Omental fat pad (tissue), 4 donors: ENCODE results near the gene LPO. TPM values are rescaled to one million over a fixed set of nuclear protein-coding genes. Genes with fewer than 3 reads are reported as not detected.

Experiments used
- ATAC-seq: fragments of 150-250 bp; one replicate; pipeline ENCODE4 v1.9.1; 2016; ENCODE audit warnings: mild to moderate bottlenecking, moderate library complexity; ENCODE audit not compliant: low FRiP score
- DNase-seq: peaks from one replicate; pipeline ENCODE4 v3.0.0-alpha.2; 2019; ENCODE audit warnings: low spot score
- CTCF ChIP-seq, 3 donors: fragments of 450-650 bp; IDR thresholded peaks; one replicate each; pipeline ENCODE4 v1.5.1; 2016 to 2017; ENCODE audit warnings: antibody characterized with exemption in 3 of 3, mild to moderate bottlenecking in 3 of 3, moderate library complexity in 2 of 3
- total RNA-seq, 4 donors: library from RNA; depleted of rRNA; stranded (reverse); fragments of >200 nt; gene quantifications; one replicate each; pipeline ENCODE4 v1.1.0, GENCODE V29; 2016

The LPO gene
- total RNA-seq, 4 donors from 2014 or later = 0.46 TPM; not detected in 3

- DNase-seq = no peak
- ATAC-seq = no peak
- no peak for TF ChIP-seq CTCF (IDR thresholded peaks at IDR 0.05)
Observed at GRCh38 chr17:58252141-58252540, 13.8 kb downstream of the LPO start.

- ATAC-seq (no peak), DNase-seq (no peak)
- no peak for TF ChIP-seq CTCF (IDR thresholded peaks at IDR 0.05)
Observed at GRCh38 chr17:58253082-58253481, 14.7 kb downstream of the LPO start.

GRCh38 chr17:58254803-58255202, 16.4 kb downstream of the LPO start:
- TF ChIP-seq CTCF (IDR thresholded peaks at IDR 0.05) = no peak
- DNase-seq (no peak), ATAC-seq (no peak)

- DNase-seq = no peak
- no peak for TF ChIP-seq CTCF (IDR thresholded peaks at IDR 0.05)
- no peak for ATAC-seq
Observed at GRCh38 chr17:58262149-58262548, 23.8 kb downstream of the LPO start.

- DNase-seq = no peak
- TF ChIP-seq CTCF (IDR thresholded peaks at IDR 0.05) = no peak
- ATAC-seq = no peak
Observed at GRCh38 chr17:58263773-58264172, 25.4 kb downstream of the LPO start.

- DNase-seq (no peak), ATAC-seq (no peak)
- no peak for TF ChIP-seq CTCF (IDR thresholded peaks at IDR 0.05)
Observed at GRCh38 chr17:58264407-58265103, 26.2 kb downstream of the LPO start.

- ATAC-seq = no peak
- TF ChIP-seq CTCF (IDR thresholded peaks at IDR 0.05) = no peak
- DNase-seq = no peak
Observed at GRCh38 chr17:58265271-58265670, 26.9 kb downstream of the LPO start.
